Body of pancreas (tissue), 2 donors: ENCODE results near the gene AVL9. TPM values are rescaled to one million over a fixed set of nuclear protein-coding genes. Genes with fewer than 3 reads are reported as not detected.

Experiments
- total RNA-seq, 2 donors: library from RNA; depleted of rRNA; stranded (reverse); fragments of >200 nt; gene quantifications; one replicate each; pipeline ENCODE4 v1.1.0, GENCODE V29; 2016

The AVL9 gene
- total RNA-seq, 2 donors from 2014 or later: 15.3 to 19.8 TPM

Other genes with a start within 250 kb of the AVL9 start
- gene LSM5, start 5.1 kb upstream of the AVL9 start, total RNA-seq: 10 to 100 TPM in 1 of 2 donors, 1 to 10 TPM in 1; 8.2 to 27.2 TPM